K562 (cell line): Measurements from ENCODE around the gene LSM4. TPM values are rescaled to one million over a fixed set of nuclear protein-coding genes. Genes with fewer than 3 reads are reported as not detected.

Experiments used
- BACH1 ChIP-seq: fragments of 200-800 bp; sonication (Bioruptor generic); IDR thresholded peaks from 2 replicates; pipeline ENCODE4 v1.6.1; 2016; ENCODE audit warnings: missing genetic modification characterization, missing compliant biosample characterization
- BRD4 ChIP-seq: fragments of 200-600 bp; sonication (generic); IDR thresholded peaks from 2 replicates; pipeline ENCODE4 v1.6.1; 2017; ENCODE audit warnings: inconsistent platforms
- CAMTA2 ChIP-seq: fragments of 250-450 bp; sonication (Bioruptor Pico); conservative IDR thresholded peaks from 2 replicates; pipeline ENCODE4 v1.5.1; 2022
- CHAMP1 ChIP-seq: fragments of 450-650 bp; IDR thresholded peaks from 2 replicates; pipeline ENCODE4 v1.6.1; 2016; ENCODE audit warnings: mild to moderate bottlenecking
- GABPB1 ChIP-seq: sonication (generic); formaldehyde crosslinking; IDR thresholded peaks from 2 replicates; pipeline ENCODE4 v1.8.0; 2022; ENCODE audit warnings: mild to moderate bottlenecking, missing genetic modification reagents
- HDAC3 ChIP-seq: fragments of 450-650 bp; IDR thresholded peaks from 2 replicates; pipeline ENCODE4 v1.6.1; 2018; ENCODE audit warnings: borderline replicate concordance, mild to moderate bottlenecking, moderate library complexity; ENCODE audit not compliant: partially characterized antibody
- NEUROD1 ChIP-seq: fragments of 150-350 bp; IDR thresholded peaks from 2 replicates; pipeline ENCODE4 v1.6.1; 2014; ENCODE audit warnings: borderline replicate concordance, low read length, low read depth; ENCODE audit not compliant: partially characterized antibody
- PPARD ChIP-seq: fragments of 250-450 bp; sonication (Bioruptor Pico); IDR thresholded peaks from 2 replicates; pipeline ENCODE4 v1.8.0; 2022; ENCODE audit warnings: inconsistent platforms, mild to moderate bottlenecking, moderate library complexity
- PRMT5 ChIP-seq: sonication (generic); formaldehyde crosslinking; IDR thresholded peaks from 2 replicates; pipeline ENCODE4 v1.5.0; 2020; ENCODE audit warnings: missing genetic modification reagents
- RBM22 ChIP-seq: fragments of 200-400 bp; formaldehyde crosslinking; IDR thresholded peaks from 2 replicates; pipeline ENCODE4 v1.6.1; 2018; ENCODE audit warnings: low read length, low read depth; ENCODE audit not compliant: poor library complexity, severe bottlenecking
- RNF2 ChIP-seq: sonication (generic); IDR thresholded peaks from 2 replicates; pipeline ENCODE4 v1.6.1; 2016
- SAFB ChIP-seq: fragments of 200-400 bp; formaldehyde crosslinking; IDR thresholded peaks from 2 replicates; pipeline ENCODE4 v1.6.1; 2017; ENCODE audit warnings: low read depth, low read length, borderline replicate concordance
- SMAD1 ChIP-seq: fragments of 150-350 bp; IDR thresholded peaks from 2 replicates; pipeline ENCODE4 v1.6.1; 2014; ENCODE audit warnings: low read length, low read depth; ENCODE audit not compliant: partially characterized antibody
- YY1 ChIP-seq, 3 experiments: IDR thresholded peaks; 2 replicates each; pipeline ENCODE4 v1.6.1; 2011; ENCODE audit warnings: low read length in 2 of 3, mild to moderate bottlenecking in 2 of 3, moderate library complexity in 2 of 3, borderline replicate concordance in 1 of 3, control low read depth in 1 of 3, low read depth in 1 of 3; ENCODE audit not compliant: insufficient read depth in 3 of 3, insufficient replicate concordance in 2 of 3, control insufficient read depth in 1 of 3, insufficient read length in 1 of 3; ENCODE audit errors: extremely low read depth in 1 of 3
- ZBTB1 ChIP-seq: sonication (generic); formaldehyde crosslinking; IDR thresholded peaks from 2 replicates; pipeline ENCODE4 v1.8.1; 2023; ENCODE audit warnings: missing genetic modification reagents, low read depth, mild to moderate bottlenecking, borderline replicate concordance
- ZFP91 ChIP-seq: sonication (generic); formaldehyde crosslinking; IDR thresholded peaks from 2 replicates; pipeline ENCODE4 v1.8.0; 2022; ENCODE audit warnings: mild to moderate bottlenecking, missing genetic modification reagents
- ZNF232 ChIP-seq: sonication (generic); formaldehyde crosslinking; IDR thresholded peaks from 2 replicates; pipeline ENCODE4 v1.8.0; 2022; ENCODE audit warnings: mild to moderate bottlenecking, missing genetic modification reagents
- ZNF354B ChIP-seq: fragments of 250-450 bp; sonication (Bioruptor Pico); IDR thresholded peaks from 2 replicates; pipeline ENCODE4 v1.4.0; 2020
- ZNF512 ChIP-seq: IDR thresholded peaks from 2 replicates; pipeline ENCODE4 v1.6.1; 2016; ENCODE audit warnings: missing genetic modification characterization, missing compliant biosample characterization
- ZNF561 ChIP-seq: fragments of 450-650 bp; formaldehyde crosslinking; conservative IDR thresholded peaks from 2 replicates; pipeline ENCODE4 v1.4.0; 2020; ENCODE audit warnings: mild to moderate bottlenecking, moderate library complexity
- polyA plus RNA-seq, 8 experiments: library from polyadenylated mRNA; depleted of rRNA in 4 of 8; stranded (reverse) in 5 of 8; unstranded in 3 of 8; fragments of >200 nt; fragmentation: Nextera tagmentation in 2 of 8; fragmentation: Illumina TruSeq in 1 of 8; extraction: Ambion mirVana in 2 of 8; extraction: Trizol in 1 of 8; gene quantifications; 2 replicates each; pipeline versions ENCODE4 v1.2.1 to v1.2.3, GENCODE V29; 2011 to 2014; ENCODE audit warnings: inconsistent platforms in 1 of 8, missing spikeins in 1 of 8
- total RNA-seq, 7 experiments: library from RNA; depleted of rRNA in 6 of 7; stranded (reverse); fragments of >200 nt in 6 of 7; fragmentation: Illumina TruSeq in 2 of 7; extraction: Trizol in 2 of 7; gene quantifications; 2 replicates each; pipeline versions ENCODE4 v1.2.1 to v1.2.3, GENCODE V29; 2011 to 2021; ENCODE audit warnings: low replicate concordance in 1 of 7
- TF ChIP-seq, protein P1 (sequence below): fragments of 250-450 bp; sonication (Bioruptor Pico); IDR thresholded peaks from 2 replicates; pipeline ENCODE4 v1.8.0; 2021; ENCODE audit warnings: borderline replicate concordance, mild to moderate bottlenecking, moderate library complexity; ENCODE audit not compliant: poor library complexity, severe bottlenecking

Gene LSM4
- total and polyA plus RNA-seq, 9 of the 15 experiments (the other 6 are each of a cell fraction or from before 2014, with no cell fraction given): 11.9 to 763 (median 202) TPM

GRCh38 chr19:18292810-18293641 lies 29.9 kb downstream of the LSM4 start (continued):
- no peak; the same call in 1 of the 2 replicates for TF ChIP-seq CAMTA2 (CRISPR knock-in tag)
- no peak for TF ChIP-seq ZFP91 (CRISPR knock-in tag)
- peak; percentile 66 for TF ChIP-seq HDAC3
- TF ChIP-seq RBM22: no peak
- TF ChIP-seq, protein P1, sequence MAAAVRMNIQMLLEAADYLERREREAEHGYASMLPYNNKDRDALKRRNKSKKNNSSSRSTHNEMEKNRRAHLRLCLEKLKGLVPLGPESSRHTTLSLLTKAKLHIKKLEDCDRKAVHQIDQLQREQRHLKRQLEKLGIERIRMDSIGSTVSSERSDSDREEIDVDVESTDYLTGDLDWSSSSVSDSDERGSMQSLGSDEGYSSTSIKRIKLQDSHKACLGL (CRISPR knock-in tag): no peak
- no peak for TF ChIP-seq ZNF561 (CRISPR knock-in tag)
- TF ChIP-seq PPARD (CRISPR knock-in tag): no peak
- TF ChIP-seq PRMT5: no peak
- TF ChIP-seq YY1 (IDR thresholded peaks at IDR 0.05; ENCODE audit: borderline replicate concordance in 1 of 3, control insufficient read depth in 1 of 3, extremely low read depth in 1 of 3, insufficient read depth in 3 of 3, insufficient read length in 1 of 3, insufficient replicate concordance in 2 of 3, low read depth in 1 of 3, low read length in 2 of 3): peak in 1 of 3 experiments; percentile 57
- no peak for TF ChIP-seq NEUROD1
- TF ChIP-seq SAFB: no peak
- no peak for TF ChIP-seq ZNF512 (tag)
- TF ChIP-seq RNF2: peak; percentile 70
- no peak for TF ChIP-seq BACH1 (tag)
- no peak for TF ChIP-seq BRD4
- no peak for TF ChIP-seq ZNF354B (CRISPR knock-in tag)
- TF ChIP-seq CHAMP1: no peak
- 0 out of 2 replicates have a peak, but pooled peaks have one; percentile 17 for TF ChIP-seq ZBTB1
- no peak for TF ChIP-seq ZNF232
- no peak for TF ChIP-seq SMAD1
- TF ChIP-seq GABPB1 (CRISPR knock-in tag): no peak; the same call in 1 of the 2 replicates
